K562 (cell line): Measurements from ENCODE around the gene BTG2. TPM values are rescaled to one million over a fixed set of nuclear protein-coding genes. Genes with fewer than 3 reads are reported as not detected.
"Not testable (repeated sequence)": the region's sequence is repeated elsewhere in the genome, so short reads cannot be mapped to it uniquely, and the experiment has no call there.

Experiments
- ATAC-seq: fragments of 200-7000 bp; cut with Tn5 transposase; 3 replicates; pipeline ENCODE4 v1.9.1; 2020; ENCODE audit warnings: moderate library complexity
- BruUV-seq: library from RNA; stranded (reverse); fragments of 400-500 nt; replicated peaks from 2 replicates; lab custom pipeline; 2021; lab: Mats Ljungman, UMichigan
- CTCF ChIA-PET: fragments of 300-600 bp; formaldehyde crosslinking; extraction: SDS; loops from one replicate; lab custom pipeline; 2021; ENCODE audit warnings: low intra/inter-chr PET ratio; lab: Yijun Ruan, JAX
- POLR2A ChIA-PET: fragments of 300-600, 350-650 bp; sonication (Branson Sonifier 250); formaldehyde crosslinking; extraction: SDS; loops from one replicate; lab custom pipeline; 2021; ENCODE audit warnings: antibody characterized with exemption, inconsistent platforms; lab: Yijun Ruan, JAX
- DNase-seq, 4 experiments: peaks; one replicate each; pipeline versions ENCODE4 v3.0.0 to v3.0.0-alpha.2; 2011 to 2018; ENCODE audit warnings: low spot score in 3 of 4, mixed read lengths in 3 of 4; ENCODE audit errors: extremely low read depth in 1 of 4
- FAIRE-seq: peaks from 2 replicates; lab custom pipeline; 2011; peaks lifted over from hg19 to GRCh38; lab: Jason Lieb, UNC
- H2AFZ ChIP-seq: 2 replicates; pipeline ENCODE4 v1.6.0; 2011; ENCODE audit warnings: low read depth, low read length, control low read depth, inconsistent platforms
- H3K27ac ChIP-seq: fragments of 200-600 bp; 3 replicates; pipeline ENCODE4 v1.8.0; 2011; ENCODE audit warnings: low read depth, mild to moderate bottlenecking, control low read depth, inconsistent platforms, low read length, moderate library complexity, mixed read lengths; ENCODE audit errors: extremely low read depth
- H3K27me3 ChIP-seq, 2 experiments: fragments of 300-600 bp in 1 of 2; 2 replicates in 1 of 2; 3 replicates in 1 of 2; pipeline versions ENCODE4 v1.6.0 to v1.8.0; 2011; ENCODE audit warnings: inconsistent platforms in 2 of 2, low read length in 2 of 2, mild to moderate bottlenecking in 1 of 2, mixed read lengths in 1 of 2, moderate library complexity in 1 of 2; ENCODE audit not compliant: control insufficient read depth in 2 of 2, insufficient read depth in 2 of 2
- H3K36me3 ChIP-seq: fragments of 300-600 bp; 3 replicates; pipeline ENCODE4 v1.8.0; 2011; ENCODE audit warnings: mild to moderate bottlenecking, low read length, inconsistent platforms; ENCODE audit not compliant: control insufficient read depth, insufficient read depth
- H3K4me1 ChIP-seq, 2 experiments: fragments of 200-600 bp in 1 of 2; replicated peaks in 1 of 2; 2 replicates in 1 of 2; 3 replicates in 1 of 2; pipeline versions ENCODE4 v1.5.1 to v1.8.0; 2011; ENCODE audit warnings: inconsistent platforms in 2 of 2, low read length in 2 of 2, mild to moderate bottlenecking in 1 of 2, mixed read lengths in 1 of 2, moderate library complexity in 1 of 2; ENCODE audit not compliant: control insufficient read depth in 2 of 2, insufficient read depth in 2 of 2
- H3K4me2 ChIP-seq: 2 replicates; pipeline ENCODE4 v1.6.1; 2011; ENCODE audit warnings: low read length, control low read depth, inconsistent platforms, mixed read lengths; ENCODE audit not compliant: insufficient read depth
- H3K4me3 ChIP-seq: fragments of 200-600 bp; sonication (generic), shearing (Covaris generic); 2 replicates; pipeline ENCODE4 v1.5.1; 2016; ENCODE audit warnings: control low read depth, inconsistent platforms
- H3K79me2 ChIP-seq: fragments of 200-600 bp; 3 replicates; pipeline ENCODE4 v1.8.0; 2011; ENCODE audit warnings: low read length, inconsistent platforms; ENCODE audit not compliant: control insufficient read depth, insufficient read depth
- H3K9ac ChIP-seq, 2 experiments: 2 replicates each; pipeline versions ENCODE4 v1.6.0 to v1.6.1; 2011; ENCODE audit warnings: low read depth in 2 of 2, low read length in 2 of 2, control low read depth in 1 of 2, inconsistent platforms in 1 of 2, mild to moderate bottlenecking in 1 of 2, mixed read lengths in 1 of 2; ENCODE audit not compliant: insufficient read depth in 1 of 2
- H3K9me1 ChIP-seq: one replicate; pipeline ENCODE4 v1.6.0; 2011; ENCODE audit warnings: inconsistent platforms, mild to moderate bottlenecking, low read length, moderate library complexity; ENCODE audit not compliant: control insufficient read depth, insufficient read depth
- H3K9me3 ChIP-seq: replicated peaks from 2 replicates; pipeline ENCODE4 v1.5.1; 2011; ENCODE audit warnings: low read depth, low read length, inconsistent platforms; ENCODE audit not compliant: control insufficient read depth, insufficient read depth
- H4K20me1 ChIP-seq: replicated peaks from 2 replicates; pipeline ENCODE4 v1.6.1; 2011; ENCODE audit warnings: low read length, inconsistent platforms, mixed read lengths; ENCODE audit not compliant: control insufficient read depth, insufficient read depth
- ARID1B ChIP-seq: fragments of 450-650 bp; IDR thresholded peaks from 2 replicates; pipeline ENCODE4 v1.6.1; 2016; ENCODE audit warnings: antibody characterized with exemption, mild to moderate bottlenecking, inconsistent platforms
- BCOR ChIP-seq: fragments of 450-650 bp; IDR thresholded peaks from 2 replicates; pipeline ENCODE4 v1.6.1; 2016
- CTBP1 ChIP-seq: fragments of 450-650 bp; IDR thresholded peaks from 2 replicates; pipeline ENCODE4 v1.6.1; 2016; ENCODE audit warnings: borderline replicate concordance
- KDM1A ChIP-seq, 2 experiments: fragments of 450-650 bp; IDR thresholded peaks; 2 replicates each; pipeline ENCODE4 v1.6.1; 2016; ENCODE audit warnings: mild to moderate bottlenecking in 2 of 2
- NFIC ChIP-seq: fragments of 450-650 bp; IDR thresholded peaks from 2 replicates; pipeline ENCODE4 v1.6.1; 2017; ENCODE audit warnings: mild to moderate bottlenecking, inconsistent platforms
- NRF1 ChIP-seq, 2 experiments: fragments of 450-650 bp; IDR thresholded peaks in 1 of 2; conservative IDR thresholded peaks in 1 of 2; 2 replicates each; pipeline ENCODE4 v1.6.1; 2014; ENCODE audit warnings: mild to moderate bottlenecking in 2 of 2
- SMARCA4 ChIP-seq: fragments of 450-650 bp; IDR thresholded peaks from 2 replicates; pipeline ENCODE4 v1.6.1; 2016
- SMARCA5 ChIP-seq: fragments of 450-650 bp; IDR thresholded peaks from 2 replicates; pipeline ENCODE4 v1.6.1; 2016
- SOX6 ChIP-seq: fragments of 450-650 bp; IDR thresholded peaks from 2 replicates; pipeline ENCODE4 v1.6.1; 2014; ENCODE audit warnings: mild to moderate bottlenecking
- SPI1 ChIP-seq: IDR thresholded peaks from 2 replicates; pipeline ENCODE4 v1.6.1; 2011; ENCODE audit warnings: low read depth, low read length, control low read depth, borderline replicate concordance
- TAL1 ChIP-seq: fragments of 450-650 bp; IDR thresholded peaks from 2 replicates; pipeline ENCODE4 v1.6.1; 2016; ENCODE audit warnings: mild to moderate bottlenecking
- ZNF146 ChIP-seq: IDR thresholded peaks from one replicate; pipeline ENCODE4 v1.6.1; 2018; ENCODE audit warnings: missing compliant biosample characterization; ENCODE audit not compliant: unreplicated experiment
- WGBS: fragments of 100-300 bp; shearing (Covaris generic); methylation state at CpG from one replicate; pipeline ENCODE4 v1.1.6; 2016; ENCODE audit warnings: low coverage, mixed read lengths; ENCODE audit not compliant: insufficient coverage; ENCODE audit errors: missing lambda C conversion rate; 5-methylcytosine and 5-hydroxymethylcytosine counted together
- in situ Hi-C: fragments of 300-500 bp; cut with MboI; formaldehyde crosslinking; loops from 4 replicates; pipeline ENCODE4 v1.15.0; 2018; ENCODE audit warnings: inconsistent platforms, mixed read lengths
- intact Hi-C: fragments of 100-400 bp; cut with micrococcal nuclease; formaldehyde crosslinking; loops from 2 replicates; pipeline ENCODE4 v1.14.2; 2022
- polyA plus RNA-seq, 8 experiments: library from polyadenylated mRNA; depleted of rRNA in 4 of 8; stranded (reverse) in 5 of 8; unstranded in 3 of 8; fragments of >200 nt; fragmentation: Nextera tagmentation in 2 of 8; fragmentation: Illumina TruSeq in 1 of 8; extraction: Ambion mirVana in 2 of 8; extraction: Trizol in 1 of 8; gene quantifications; 2 replicates each; pipeline versions ENCODE4 v1.2.1 to v1.2.3, GENCODE V29; 2011 to 2014; ENCODE audit warnings: inconsistent platforms in 1 of 8, missing spikeins in 1 of 8
- total RNA-seq, 7 experiments: library from RNA; depleted of rRNA in 6 of 7; stranded (reverse); fragments of >200 nt in 6 of 7; fragmentation: Illumina TruSeq in 2 of 7; extraction: Trizol in 2 of 7; gene quantifications; 2 replicates each; pipeline versions ENCODE4 v1.2.1 to v1.2.3, GENCODE V29; 2011 to 2021; ENCODE audit warnings: low replicate concordance in 1 of 7
- TF ChIP-seq, protein P1 (sequence below): fragments of 450-650 bp; IDR thresholded peaks from 2 replicates; pipeline ENCODE4 v1.6.1; 2018; ENCODE audit not compliant: partially characterized antibody

BTG2 gene
- total and polyA plus RNA-seq, 9 of the 15 experiments (the other 6 are each of a cell fraction or from before 2014, with no cell fraction given): 2.3 to 41.9 (median 8.7) TPM

DNA sequence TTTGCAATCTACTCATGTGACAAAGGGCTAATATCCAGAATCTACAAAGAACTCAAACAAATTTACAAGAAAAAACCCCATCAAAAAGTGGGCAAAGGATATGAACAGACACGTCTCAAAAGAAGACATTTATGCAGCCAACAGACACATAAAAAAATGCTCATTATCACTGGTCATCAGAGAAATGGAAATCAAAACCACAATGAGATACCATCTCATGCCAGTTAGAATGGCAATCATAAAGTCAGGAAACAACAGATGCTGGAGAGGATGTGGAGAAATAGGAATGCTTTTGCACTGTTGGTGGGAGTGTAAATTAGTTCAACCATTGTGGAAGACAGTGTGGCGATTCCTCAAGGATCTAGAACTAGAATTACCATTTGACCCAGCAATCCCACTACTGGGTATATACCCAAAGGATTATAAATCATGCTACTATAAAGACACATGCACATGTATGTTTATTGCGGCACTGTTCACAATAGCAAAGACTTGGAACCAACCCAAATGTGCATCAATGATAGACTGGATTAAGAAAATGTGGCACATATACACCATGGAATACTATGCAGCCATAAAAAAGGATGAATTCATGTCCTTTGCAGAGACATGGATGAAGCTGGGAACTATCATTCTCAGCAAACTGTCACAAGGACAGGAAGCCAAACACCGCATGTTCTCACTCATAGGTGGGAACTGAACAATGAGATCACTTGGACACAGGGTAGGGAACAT is 8.9 kb downstream of the BTG2 start:
- H3K4me2 ChIP-seq, intact Hi-C loops, H3K9ac ChIP-seq, H3K9me1 ChIP-seq, CTCF ChIA-PET, DNase-seq, H3K36me3 ChIP-seq, H3K79me2 ChIP-seq, H3K9me3 ChIP-seq, POLR2A ChIA-PET, H3K27ac ChIP-seq, H3K4me3 ChIP-seq, H3K27me3 ChIP-seq, H4K20me1 ChIP-seq, ATAC-seq, H2AFZ ChIP-seq, FAIRE-seq, BruUV-seq, in situ Hi-C loops: not testable (repeated sequence)
- TF ChIP-seq BCOR (peak; percentile 89), ZNF146 (peak; percentile 97), SMARCA5 (0 out of 2 replicates have a peak, but pooled peaks have one; percentile 20), KDM1A (IDR thresholded peaks at IDR 0.05) (peak; percentile 31 to 61; a peak in 3 of 4 replicates)
- peaks cover 27 to 39% of the 10 kb centered on the region in 2 experiments for H3K4me1 ChIP-seq
- WGBS: 40% methylated on average over 3 of the region's 4 CpGs

DNA sequence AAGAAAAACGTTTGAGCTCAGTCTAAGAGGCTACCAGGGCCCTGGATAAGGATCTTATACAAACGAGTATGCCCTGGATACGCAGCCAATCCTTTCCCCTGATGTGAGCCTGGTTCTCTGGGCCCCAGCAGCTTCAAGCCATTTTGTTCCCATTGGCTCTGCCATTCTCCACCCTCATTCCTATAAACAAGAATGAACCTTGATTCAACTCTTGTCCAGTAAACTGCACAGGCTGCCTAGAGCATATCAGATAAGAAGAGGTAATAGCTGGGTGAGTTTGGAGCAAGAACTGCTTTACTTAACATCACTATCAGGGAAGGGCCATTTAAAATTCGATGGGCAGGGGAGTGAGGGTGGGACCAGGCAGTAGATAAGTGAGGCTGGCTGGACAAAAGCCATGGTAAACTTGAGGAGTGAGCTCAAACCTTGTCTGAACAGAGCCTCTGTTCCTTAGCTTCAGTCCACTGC is 11.3 kb downstream of the BTG2 start:
- Histone ChIP-seq H3K27ac (no peak overlapping the region), H3K9me1 (no peaks in the 10 kb centered on the region), H3K9me3 (no peaks in the 10 kb centered on the region), H3K9ac (no peak overlapping the region; a peak in 1 of 4 replicates), H3K4me3 (no peak overlapping the region), H3K4me2 (peak overlapping the region; percentile 13; the same call in 1 of the 2 replicates), H3K36me3 (no peaks in the 10 kb centered on the region), H3K4me1 (peaks cover 32 to 41% of the 10 kb centered on the region in 2 experiments), H2AFZ (no peak overlapping the region), H4K20me1 (no peaks in the 10 kb centered on the region; the same call in 1 of the 2 replicates), H3K27me3 (no peaks in the 10 kb centered on the region), H3K79me2 (no peaks in the 10 kb centered on the region)
- ATAC-seq: peak; percentile 31
- in situ Hi-C loops: no loop called here
- intact Hi-C loops: no loop called here
- no TSS peak for BruUV-seq
- WGBS: 3% methylated on average over 4 of the region's 4 CpGs
- CTCF ChIA-PET: no interaction called here
- POLR2A ChIA-PET: interaction anchor here (0.6 to 3.4 kb wide), 8 partner anchors 8 to 29 kb away, joined by 3 to 41 read pairs (median 4); partner anchors contain the start of gene BTG2
- FAIRE-seq: no peak
- peak in 2 of 4 experiments; percentile 57 to 67 for DNase-seq
- TF ChIP-seq CTBP1 (peak; percentile 71; the same call in 1 of the 2 replicates), ARID1B (peak; percentile 28; the same call in 1 of the 2 replicates), SMARCA4 (peak; percentile 46; the same call in 1 of the 2 replicates), SPI1 (no peak), NFIC (peak; percentile 57), TAL1 (0 out of 2 replicates have a peak, but pooled peaks have one; percentile 18), NRF1 (conservative IDR thresholded peaks at IDR 0.05 in 1 of 2, IDR thresholded peaks at IDR 0.05 in 1 of 2) (peak in 1 of 2 experiments; percentile 32; a peak in 1 of 4 replicates), SOX6 (peak; percentile 35; the same call in 1 of the 2 replicates)
- TF ChIP-seq, protein P1, sequence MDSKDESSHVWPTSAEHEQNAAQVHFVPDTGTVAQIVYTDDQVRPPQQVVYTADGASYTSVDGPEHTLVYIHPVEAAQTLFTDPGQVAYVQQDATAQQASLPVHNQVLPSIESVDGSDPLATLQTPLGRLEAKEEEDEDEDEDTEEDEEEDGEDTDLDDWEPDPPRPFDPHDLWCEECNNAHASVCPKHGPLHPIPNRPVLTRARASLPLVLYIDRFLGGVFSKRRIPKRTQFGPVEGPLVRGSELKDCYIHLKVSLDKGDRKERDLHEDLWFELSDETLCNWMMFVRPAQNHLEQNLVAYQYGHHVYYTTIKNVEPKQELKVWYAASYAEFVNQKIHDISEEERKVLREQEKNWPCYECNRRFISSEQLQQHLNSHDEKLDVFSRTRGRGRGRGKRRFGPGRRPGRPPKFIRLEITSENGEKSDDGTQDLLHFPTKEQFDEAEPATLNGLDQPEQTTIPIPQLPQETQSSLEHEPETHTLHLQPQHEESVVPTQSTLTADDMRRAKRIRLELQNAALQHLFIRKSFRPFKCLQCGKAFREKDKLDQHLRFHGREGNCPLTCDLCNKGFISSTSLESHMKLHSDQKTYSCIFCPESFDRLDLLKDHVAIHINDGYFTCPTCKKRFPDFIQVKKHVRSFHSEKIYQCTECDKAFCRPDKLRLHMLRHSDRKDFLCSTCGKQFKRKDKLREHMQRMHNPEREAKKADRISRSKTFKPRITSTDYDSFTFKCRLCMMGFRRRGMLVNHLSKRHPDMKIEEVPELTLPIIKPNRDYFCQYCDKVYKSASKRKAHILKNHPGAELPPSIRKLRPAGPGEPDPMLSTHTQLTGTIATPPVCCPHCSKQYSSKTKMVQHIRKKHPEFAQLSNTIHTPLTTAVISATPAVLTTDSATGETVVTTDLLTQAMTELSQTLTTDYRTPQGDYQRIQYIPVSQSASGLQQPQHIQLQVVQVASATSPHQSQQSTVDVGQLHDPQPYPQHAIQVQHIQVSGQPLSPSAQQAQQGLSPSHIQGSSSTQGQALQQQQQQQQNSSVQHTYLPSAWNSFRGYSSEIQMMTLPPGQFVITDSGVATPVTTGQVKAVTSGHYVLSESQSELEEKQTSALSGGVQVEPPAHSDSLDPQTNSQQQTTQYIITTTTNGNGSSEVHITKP: peak; percentile 47
